Fibroblast of mammary gland (primary cell): ENCODE measurements around the gene CERS6.

ENCODE experiments used
- DNase-seq: peaks from one replicate; pipeline ENCODE4 v3.0.0-alpha.2; 2010; ENCODE audit warnings: low read depth
- H3K4me3 ChIP-seq: 2 replicates; pipeline ENCODE4 v1.5.1; 2011; ENCODE audit warnings: low read depth, mild to moderate bottlenecking, low read length, moderate library complexity; ENCODE audit not compliant: control insufficient read depth
- TF ChIP-seq, protein P1 (sequence below): conservative IDR thresholded peaks from 2 replicates; pipeline ENCODE4 v1.5.1; 2011; ENCODE audit warnings: low read depth, low read length, inconsistent platforms; ENCODE audit not compliant: control insufficient read depth, insufficient read depth

The CERS6 gene

GRCh38 chr2:168426861-168427260, 29.2 kb upstream of the CERS6 start:
- DNase-seq, result peak; percentile 21
- TF ChIP-seq, protein P1, sequence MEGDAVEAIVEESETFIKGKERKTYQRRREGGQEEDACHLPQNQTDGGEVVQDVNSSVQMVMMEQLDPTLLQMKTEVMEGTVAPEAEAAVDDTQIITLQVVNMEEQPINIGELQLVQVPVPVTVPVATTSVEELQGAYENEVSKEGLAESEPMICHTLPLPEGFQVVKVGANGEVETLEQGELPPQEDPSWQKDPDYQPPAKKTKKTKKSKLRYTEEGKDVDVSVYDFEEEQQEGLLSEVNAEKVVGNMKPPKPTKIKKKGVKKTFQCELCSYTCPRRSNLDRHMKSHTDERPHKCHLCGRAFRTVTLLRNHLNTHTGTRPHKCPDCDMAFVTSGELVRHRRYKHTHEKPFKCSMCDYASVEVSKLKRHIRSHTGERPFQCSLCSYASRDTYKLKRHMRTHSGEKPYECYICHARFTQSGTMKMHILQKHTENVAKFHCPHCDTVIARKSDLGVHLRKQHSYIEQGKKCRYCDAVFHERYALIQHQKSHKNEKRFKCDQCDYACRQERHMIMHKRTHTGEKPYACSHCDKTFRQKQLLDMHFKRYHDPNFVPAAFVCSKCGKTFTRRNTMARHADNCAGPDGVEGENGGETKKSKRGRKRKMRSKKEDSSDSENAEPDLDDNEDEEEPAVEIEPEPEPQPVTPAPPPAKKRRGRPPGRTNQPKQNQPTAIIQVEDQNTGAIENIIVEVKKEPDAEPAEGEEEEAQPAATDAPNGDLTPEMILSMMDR, result no peak
- H3K4me3 ChIP-seq, result no peak overlapping the region

DNA sequence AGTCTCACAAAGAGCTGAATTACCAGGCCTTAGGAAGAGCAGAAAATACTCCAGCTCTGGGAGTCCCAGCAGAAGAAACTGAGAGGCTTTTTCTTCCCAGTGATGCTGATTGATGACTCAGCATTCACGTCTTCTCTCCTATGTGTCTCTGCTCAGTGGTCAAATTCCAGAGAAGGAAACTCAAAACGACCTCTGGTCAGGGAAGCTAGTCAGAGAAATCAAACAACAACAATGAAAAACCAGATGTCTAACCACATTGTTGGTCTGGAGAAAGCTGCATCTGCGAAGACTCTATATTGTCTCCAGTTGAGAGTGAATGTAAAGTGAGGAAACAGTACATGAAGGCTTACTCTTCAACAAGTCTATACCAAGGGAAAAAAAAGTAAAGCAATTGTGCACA, 28.6 kb upstream of the CERS6 start:
- peak; percentile 92 for DNase-seq

DNA sequence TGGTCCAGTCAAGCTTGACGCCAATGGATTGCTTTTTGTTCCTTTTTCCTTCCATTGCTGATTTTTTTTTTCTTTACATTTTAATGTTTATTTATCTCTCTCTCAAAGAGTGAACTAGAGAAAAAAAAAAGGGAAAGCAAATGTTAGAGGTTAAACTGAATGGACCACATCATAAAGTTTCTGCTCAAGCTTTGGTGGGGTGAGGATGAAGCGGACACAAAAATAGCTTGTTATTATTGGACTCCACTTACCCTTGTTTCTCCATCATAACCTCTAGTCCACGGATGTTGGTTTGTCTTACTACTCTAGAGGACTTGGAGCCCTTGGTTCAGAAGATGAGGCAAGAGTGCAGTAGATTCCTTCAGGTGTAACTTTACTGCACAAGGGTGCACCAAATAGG, 27.6 kb upstream of the CERS6 start:
- TF ChIP-seq, protein P1, result no peak
- no peak for DNase-seq
- H3K4me3 ChIP-seq, result no peak overlapping the region

More for the DNA sequence above, 28.6 kb upstream of the CERS6 start:
- H3K4me3 ChIP-seq, result no peak overlapping the region
- TF ChIP-seq, protein P1, result no peak

DNA sequence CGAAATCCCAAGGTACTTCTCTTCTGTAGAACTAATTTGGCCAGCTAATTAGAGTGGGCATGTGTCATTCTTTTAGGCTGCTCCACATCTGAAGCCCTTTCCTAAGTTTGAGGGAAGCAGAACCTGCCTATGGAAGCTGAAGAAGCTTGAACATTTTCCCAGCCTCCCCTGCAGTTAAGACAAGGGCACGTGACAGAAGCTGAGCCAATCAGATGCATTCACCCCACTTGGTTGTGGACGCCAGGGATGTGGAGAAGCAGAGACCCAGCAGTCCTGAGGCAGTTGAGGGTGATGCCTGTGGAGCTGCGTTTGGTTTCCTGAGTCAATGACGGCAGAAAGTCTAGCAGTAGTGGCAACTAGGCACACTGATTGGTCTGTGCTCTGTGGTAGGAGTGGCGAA, 26.1 kb upstream of the CERS6 start:
- TF ChIP-seq, protein P1, result no peak
- H3K4me3 ChIP-seq, result no peak overlapping the region
- DNase-seq, result no peak

- DNase-seq, result no peak
- H3K4me3 ChIP-seq, result no peak overlapping the region
- TF ChIP-seq, protein P1, result no peak
Measured at GRCh38 chr2:168430431-168430830, 25.6 kb upstream of the CERS6 start.

DNA sequence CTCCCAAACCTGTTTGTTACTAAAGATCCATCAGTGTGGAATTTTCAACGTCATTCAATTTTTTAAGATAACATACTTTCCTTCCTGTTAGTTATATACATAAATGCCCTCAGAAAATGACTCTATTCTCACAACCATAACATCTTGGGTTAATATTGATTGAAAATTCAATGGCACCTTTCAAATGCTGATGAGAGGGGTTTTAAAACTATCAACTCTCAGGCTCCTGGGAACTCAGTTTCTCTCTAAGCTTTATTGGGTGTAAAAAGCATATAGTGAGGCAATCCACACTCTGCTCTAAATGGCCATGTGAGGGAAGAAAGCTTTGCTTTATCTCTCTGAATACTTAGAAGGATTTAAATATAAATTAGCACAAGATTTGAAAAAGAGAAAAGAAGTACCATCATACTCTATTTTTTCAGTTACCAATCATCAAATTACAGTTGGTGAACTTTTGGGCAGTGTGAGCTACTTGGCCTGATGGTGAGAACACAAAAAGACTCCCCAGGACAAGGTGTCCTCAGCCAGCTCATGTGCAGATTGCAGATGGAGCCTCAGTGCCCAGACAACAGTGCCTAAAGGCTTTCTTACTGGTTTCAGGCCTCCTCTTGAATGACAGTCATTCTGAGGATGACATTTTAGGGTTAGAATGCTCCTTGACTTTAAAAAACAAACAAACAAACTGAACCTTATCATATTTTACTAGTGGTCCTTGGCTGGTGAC, 24.6 kb upstream of the CERS6 start:
- TF ChIP-seq, protein P1, result no peak

GRCh38 chr2:168432100-168432499, 24.0 kb upstream of the CERS6 start:
- H3K4me3 ChIP-seq, result no peak overlapping the region
- TF ChIP-seq, protein P1, result no peak
- no peak for DNase-seq

More for the DNA sequence above, 24.6 kb upstream of the CERS6 start:
- no peak overlapping the region for H3K4me3 ChIP-seq
- DNase-seq, result no peak
